ENCODE measurements around the gene IL4. TPM values are rescaled to one million over a fixed set of nuclear protein-coding genes. Genes with fewer than 3 reads are reported as not detected.

IL4 gene
- total RNA-seq, 1 donor from 2014 or later: not detected

- H3K9me3 Mint-ChIP-seq: no peaks in the 10 kb centered on the region
- no peak overlapping the region for H3K27ac Mint-ChIP-seq (ENCODE audit: unreplicated experiment)
- H3K4me1 Mint-ChIP-seq: peaks cover 24% of the 10 kb centered on the region
- no peak for TF ChIP-seq CTCF (conservative IDR thresholded peaks at IDR 0.05)
- no peak overlapping the region for H3K4me3 Mint-ChIP-seq
- peaks cover 29% of the 10 kb centered on the region for H3K27me3 Mint-ChIP-seq (ENCODE audit: low read depth)
- DNase-seq (ENCODE audit: low read depth, low spot score): no peak
- H3K36me3 Mint-ChIP-seq (ENCODE audit: low read depth): no peaks in the 10 kb centered on the region
Observed at GRCh38 chr5:132659598-132660493, 13.9 kb upstream of the IL4 start.

- Mint-ChIP-seq H3K27ac (ENCODE audit: unreplicated experiment) (no peak overlapping the region), H3K4me3 (no peak overlapping the region), H3K27me3 (ENCODE audit: low read depth) (peaks cover 18% of the 10 kb centered on the region)
Observed at GRCh38 chr5:132661231-132662003, 12.4 kb upstream of the IL4 start.

GRCh38 chr5:132662004-132662401 lies 11.8 kb upstream of the IL4 start:
- no peaks in the 10 kb centered on the region for H3K36me3 Mint-ChIP-seq (ENCODE audit: low read depth)
- no peaks in the 10 kb centered on the region for H3K9me3 Mint-ChIP-seq
- no peak overlapping the region for H3K4me3 Mint-ChIP-seq
- H3K27me3 Mint-ChIP-seq (ENCODE audit: low read depth): peaks cover 12% of the 10 kb centered on the region
- no peak overlapping the region for H3K27ac Mint-ChIP-seq (ENCODE audit: unreplicated experiment)
- no peak for TF ChIP-seq CTCF (conservative IDR thresholded peaks at IDR 0.05)
- DNase-seq (ENCODE audit: low read depth, low spot score): no peak
- H3K4me1 Mint-ChIP-seq: peaks cover 36% of the 10 kb centered on the region

More at GRCh38 chr5:132661231-132662003, 12.4 kb upstream of the IL4 start:
- no peak for TF ChIP-seq CTCF (conservative IDR thresholded peaks at IDR 0.05)
- H3K9me3 Mint-ChIP-seq: no peaks in the 10 kb centered on the region
- no peak for DNase-seq (ENCODE audit: low read depth, low spot score)
- no peaks in the 10 kb centered on the region for H3K36me3 Mint-ChIP-seq (ENCODE audit: low read depth)
- peaks cover 33% of the 10 kb centered on the region for H3K4me1 Mint-ChIP-seq

GRCh38 chr5:132662925-132663770 lies 10.6 kb upstream of the IL4 start:
- peak; percentile 13 for TF ChIP-seq CTCF (conservative IDR thresholded peaks at IDR 0.05)
- Mint-ChIP-seq H3K9me3 (no peaks in the 10 kb centered on the region), H3K27me3 (ENCODE audit: low read depth) (peaks cover under 1% of the 10 kb centered on the region), H3K4me3 (no peak overlapping the region), H3K27ac (ENCODE audit: unreplicated experiment) (peak overlapping the region; percentile 23), H3K4me1 (peaks cover 36% of the 10 kb centered on the region), H3K36me3 (ENCODE audit: low read depth) (no peaks in the 10 kb centered on the region)
- DNase-seq (ENCODE audit: low read depth, low spot score): no peak

All from neural crest cell (in vitro differentiated cells).